HCT116 (cell line): ENCODE results near the gene ZNF148. TPM values are rescaled to one million over a fixed set of nuclear protein-coding genes. Genes with fewer than 3 reads are reported as not detected.

Experiments used
- ATAC-seq: fragments of 200-7000 bp; cut with Tn5 transposase; 2 replicates; pipeline ENCODE4 v1.9.1; 2020; ENCODE audit warnings: mild to moderate bottlenecking, moderate library complexity
- BruUV-seq: library from RNA; stranded (reverse); fragments of 400-500 nt; replicated peaks from 2 replicates; lab custom pipeline; 2021; lab: Mats Ljungman, UMichigan
- CTCF ChIA-PET: fragments of 300-600 bp; sonication (Branson Sonifier 250); formaldehyde crosslinking; loops from one replicate; lab custom pipeline; 2021; ENCODE audit warnings: antibody characterized with exemption; lab: Charles Lee
- POLR2A ChIA-PET: fragments of 300-600, 350-600 bp; sonication (Branson Sonifier 250); formaldehyde crosslinking; loops from one replicate; lab custom pipeline; 2021; ENCODE audit warnings: antibody characterized with exemption; lab: Charles Lee
- RAD21 ChIA-PET, 2 experiments: fragments of 300-600 bp; sonication (Branson Sonifier 250); formaldehyde crosslinking; loops; one replicate each; lab custom pipeline; 2023; ENCODE audit warnings: low total read pairs in 2 of 2; ENCODE audit not compliant: uncharacterized antibody in 2 of 2, unreplicated experiment in 2 of 2, low non-redundant PET in 1 of 2; lab: Charles Lee
- DNase-seq: peaks from one replicate; pipeline ENCODE4 v3.0.0-alpha.2; 2010; ENCODE audit warnings: low read depth, low spot score
- H2AFZ ChIP-seq: fragments of 200-600 bp; shearing (Covaris generic), sonication (generic); 2 replicates; pipeline ENCODE4 v1.6.1; 2017; ENCODE audit warnings: low read depth, mixed run types, mixed read lengths, antibody characterized with exemption, low read length; ENCODE audit not compliant: poor library complexity, severe bottlenecking
- H3K27ac ChIP-seq: 2 replicates; pipeline ENCODE4 v1.5.1; 2012; ENCODE audit warnings: low read depth, low read length
- H3K27me3 ChIP-seq: fragments of 200-600 bp; sonication (generic); 2 replicates; pipeline ENCODE4 v1.6.1; 2016; ENCODE audit warnings: mixed run types, low read length, mixed read lengths; ENCODE audit not compliant: insufficient read depth
- H3K36me3 ChIP-seq, 2 experiments: fragments of 200-500 bp in 1 of 2; fragments of 200-600 bp in 1 of 2; sonication (Bioruptor generic) in 1 of 2; sonication (generic) in 1 of 2; 2 replicates each; pipeline versions ENCODE4 v1.5.1 to v1.6.1; 2014 to 2016; ENCODE audit warnings: low read length in 2 of 2, inconsistent platforms in 1 of 2, mixed read lengths in 1 of 2, mixed run types in 1 of 2; ENCODE audit not compliant: insufficient read depth in 2 of 2, control insufficient read depth in 1 of 2
- H3K4me1 ChIP-seq, 2 experiments: fragments of 200-600 bp in 1 of 2; sonication (generic) in 1 of 2; 2 replicates each; pipeline versions ENCODE4 v1.5.1 to v1.6.1; 2012 to 2017; ENCODE audit warnings: low read length in 2 of 2, inconsistent platforms in 1 of 2, mild to moderate bottlenecking in 1 of 2, mixed read lengths in 1 of 2, mixed run types in 1 of 2, moderate library complexity in 1 of 2; ENCODE audit not compliant: insufficient read depth in 2 of 2, control insufficient read depth in 1 of 2
- H3K4me2 ChIP-seq: fragments of 200-600 bp; sonication (generic); 2 replicates; pipeline ENCODE4 v1.6.1; 2017; ENCODE audit warnings: mixed run types, low read length, mixed read lengths
- H3K4me3 ChIP-seq, 2 experiments: fragments of 200-600 bp in 1 of 2; sonication (generic) in 1 of 2; replicated peaks in 1 of 2; 2 replicates each; pipeline ENCODE4 v1.5.1; 2011 to 2016; ENCODE audit warnings: low read length in 2 of 2, control low read depth in 1 of 2, low read depth in 1 of 2, mild to moderate bottlenecking in 1 of 2, mixed read lengths in 1 of 2, mixed run types in 1 of 2
- H3K79me2 ChIP-seq: fragments of 200-600 bp; sonication (generic); 2 replicates; pipeline ENCODE4 v1.6.1; 2017; ENCODE audit warnings: mild to moderate bottlenecking, mixed run types, low read length, moderate library complexity, mixed read lengths; ENCODE audit not compliant: insufficient read depth
- H3K9ac ChIP-seq: fragments of 200-600 bp; sonication (generic); 2 replicates; pipeline ENCODE4 v1.6.1; 2016; ENCODE audit warnings: low read length, mixed read lengths
- H3K9me2 ChIP-seq: fragments of 200-600 bp; sonication (generic), shearing (Covaris generic); 2 replicates; pipeline ENCODE4 v1.6.1; 2017; ENCODE audit warnings: mixed run types, mild to moderate bottlenecking, moderate library complexity; ENCODE audit not compliant: insufficient read depth
- H3K9me3 ChIP-seq, 2 experiments: fragments of 200-500 bp in 1 of 2; fragments of 200-600 bp in 1 of 2; sonication (Bioruptor generic) in 1 of 2; sonication (generic) in 1 of 2; 2 replicates each; pipeline ENCODE4 v1.6.1; 2014 to 2017; ENCODE audit warnings: low read length in 2 of 2, mixed read lengths in 2 of 2, inconsistent platforms in 1 of 2, low read depth in 1 of 2, mild to moderate bottlenecking in 1 of 2, mixed run types in 1 of 2, moderate library complexity in 1 of 2; ENCODE audit not compliant: control insufficient read depth in 1 of 2, insufficient read depth in 1 of 2
- H4K20me1 ChIP-seq: fragments of 200-600 bp; sonication (generic), shearing (Covaris generic); 2 replicates; pipeline ENCODE4 v1.6.1; 2017; ENCODE audit warnings: mixed run types, mild to moderate bottlenecking, moderate library complexity; ENCODE audit not compliant: insufficient read depth
- ATF3 ChIP-seq: IDR thresholded peaks from 2 replicates; pipeline ENCODE4 v1.6.1; 2012
- CBX3 ChIP-seq: IDR thresholded peaks from 2 replicates; pipeline ENCODE4 v1.6.1; 2012; ENCODE audit warnings: low read depth
- CEBPB ChIP-seq: IDR thresholded peaks from 2 replicates; pipeline ENCODE4 v1.6.1; 2012; ENCODE audit warnings: low read depth
- ELF1 ChIP-seq: IDR thresholded peaks from 2 replicates; pipeline ENCODE4 v1.6.1; 2012; ENCODE audit warnings: low read depth, borderline replicate concordance
- EZH2 ChIP-seq: fragments of 200-600 bp; sonication (generic); IDR thresholded peaks from 2 replicates; pipeline ENCODE4 v1.6.1; 2017; ENCODE audit warnings: antibody characterized with exemption, mixed run types
- FOSL1 ChIP-seq: IDR thresholded peaks from 2 replicates; pipeline ENCODE4 v1.6.1; 2012; ENCODE audit warnings: low read depth
- JUND ChIP-seq: IDR thresholded peaks from 2 replicates; pipeline ENCODE4 v1.6.1; 2012
- REST ChIP-seq: IDR thresholded peaks from 2 replicates; pipeline ENCODE4 v1.6.1; 2012; ENCODE audit warnings: low read depth
- SIN3A ChIP-seq: IDR thresholded peaks from 2 replicates; pipeline ENCODE4 v1.6.1; 2012; ENCODE audit warnings: low read depth
- SP1 ChIP-seq: IDR thresholded peaks from 2 replicates; pipeline ENCODE4 v1.6.1; 2012; ENCODE audit warnings: low read depth
- SRF ChIP-seq: IDR thresholded peaks from 2 replicates; pipeline ENCODE4 v1.6.1; 2012; ENCODE audit warnings: low read depth
- TCF7L2 ChIP-seq: IDR thresholded peaks from 2 replicates; pipeline ENCODE4 v1.7.0; 2011; ENCODE audit warnings: borderline replicate concordance, inconsistent platforms; ENCODE audit not compliant: insufficient read depth, insufficient read length; ENCODE audit errors: extremely low read depth
- YY1 ChIP-seq: IDR thresholded peaks from 2 replicates; pipeline ENCODE4 v1.6.1; 2011; ENCODE audit warnings: low read length, low read depth, moderate library complexity, mild to moderate bottlenecking; ENCODE audit not compliant: insufficient replicate concordance; ENCODE audit errors: extremely low read depth
- ZFX ChIP-seq: fragments of 450-650 bp; IDR thresholded peaks from 2 replicates; pipeline ENCODE4 v1.6.1; 2017
- ZNF274 ChIP-seq: fragments of 200-500 bp; sonication (Bioruptor generic); IDR thresholded peaks from 2 replicates; pipeline ENCODE4 v1.6.1; 2014; ENCODE audit warnings: mild to moderate bottlenecking, low read depth, low read length, inconsistent platforms
- intact Hi-C: fragments of 100-400 bp; cut with micrococcal nuclease; formaldehyde crosslinking; loops from 2 replicates; pipeline ENCODE4 v1.10.0; 2022
- total RNA-seq: library from RNA; stranded (reverse); gene quantifications from one replicate; pipeline ENCODE4 v1.2.1, GENCODE V29; 2021; ENCODE audit not compliant: unreplicated experiment
- TF ChIP-seq, protein P1 (sequence below): IDR thresholded peaks from 2 replicates; pipeline ENCODE4 v1.6.1; 2012

Gene ZNF148
- total RNA-seq, 1 experiment from 2014 or later, result 35.0 TPM

DNA sequence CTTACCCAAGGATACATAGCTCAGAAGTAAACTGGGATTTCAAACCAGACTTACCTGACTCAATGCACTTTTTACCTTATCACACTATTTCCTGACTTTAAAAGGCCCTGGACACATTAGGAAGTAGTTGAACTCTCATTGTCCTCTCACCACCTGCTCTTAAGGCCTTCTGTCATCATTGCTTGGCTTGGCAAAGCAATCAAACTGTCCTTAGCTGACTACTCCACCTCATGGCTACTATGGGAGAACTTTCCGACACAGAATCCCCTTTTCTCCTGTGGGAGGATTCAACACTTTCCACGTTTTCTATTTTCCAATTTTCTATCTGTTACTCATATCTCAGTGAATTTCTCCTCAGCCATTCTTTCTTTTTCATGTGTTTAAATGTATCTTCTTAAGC, 55.4 kb downstream of the ZNF148 start:
- H4K20me1 ChIP-seq, result no peaks in the 10 kb centered on the region
- no peak for ATAC-seq
- intact Hi-C loops, result no loop called here

GRCh38 chr3:125318871-125319270, 56.3 kb downstream of the ZNF148 start:
- no peaks in the 10 kb centered on the region for H3K9me2 ChIP-seq
- no TSS peak for BruUV-seq
- CTCF ChIA-PET, result no interaction called here
- H3K4me2 ChIP-seq, result no peak overlapping the region
- no peaks in the 10 kb centered on the region for H3K27me3 ChIP-seq
- H3K9me3 ChIP-seq, result no peaks in the 10 kb centered on the region; a peak in 1 of 4 replicates
- no peak overlapping the region for H3K9ac ChIP-seq
- RAD21 ChIA-PET, result no interaction called here
- POLR2A ChIA-PET, result no interaction called here
- H4K20me1 ChIP-seq, result no peaks in the 10 kb centered on the region
- no peak for DNase-seq
- H3K79me2 ChIP-seq, result no peaks in the 10 kb centered on the region
- H3K36me3 ChIP-seq, result no peaks in the 10 kb centered on the region; a peak in 1 of 4 replicates
- ATAC-seq, result no peak
- no peak overlapping the region for H3K4me3 ChIP-seq
- TF ChIP-seq ATF3 (no peak), ZNF274 (no peak), FOSL1 (no peak), SRF (no peak), ZFX (no peak), REST (no peak), JUND (no peak), CEBPB (no peak)
- no peak overlapping the region for H3K27ac ChIP-seq
- peaks cover 0 to 11% of the 10 kb centered on the region in 2 experiments; a peak in 1 of 4 replicates for H3K4me1 ChIP-seq
- intact Hi-C loops, result no loop called here
- H2AFZ ChIP-seq, result no peak overlapping the region

More for the DNA sequence above, 55.4 kb downstream of the ZNF148 start:
- Histone ChIP-seq H3K27me3 (no peaks in the 10 kb centered on the region), H3K9me3 (no peaks in the 10 kb centered on the region; a peak in 1 of 4 replicates), H3K9me2 (no peaks in the 10 kb centered on the region), H3K4me1 (peaks cover 0 to 11% of the 10 kb centered on the region in 2 experiments; a peak in 1 of 4 replicates), H3K36me3 (no peaks in the 10 kb centered on the region; a peak in 1 of 4 replicates), H3K27ac (no peak overlapping the region), H3K4me2 (no peak overlapping the region), H3K4me3 (no peak overlapping the region), H3K9ac (no peak overlapping the region), H3K79me2 (no peaks in the 10 kb centered on the region), H2AFZ (no peak overlapping the region)
- TF ChIP-seq TCF7L2 (no peak), SP1 (no peak), ELF1 (no peak), CBX3 (no peak), SIN3A (no peak), YY1 (no peak), ZNF274 (no peak), ATF3 (no peak), ZFX (no peak), JUND (no peak), EZH2 (no peak)
- TF ChIP-seq, protein P1, sequence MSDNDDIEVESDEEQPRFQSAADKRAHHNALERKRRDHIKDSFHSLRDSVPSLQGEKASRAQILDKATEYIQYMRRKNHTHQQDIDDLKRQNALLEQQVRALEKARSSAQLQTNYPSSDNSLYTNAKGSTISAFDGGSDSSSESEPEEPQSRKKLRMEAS, result no peak
- POLR2A ChIA-PET, result no interaction called here
- no TSS peak for BruUV-seq
- RAD21 ChIA-PET, result no interaction called here
- DNase-seq, result no peak
- CTCF ChIA-PET, result no interaction called here
